Anterior cingulate cortex (tissue), 58 donors: Measurements from ENCODE around the gene NCKAP1.
"Not testable (repeated sequence)": the region's sequence is repeated elsewhere in the genome, so short reads cannot be mapped to it uniquely, and the experiment has no call there.

Experiments used
- DNase-seq, 58 donors: peaks; one replicate each; lab custom pipeline; 2025; lab: John Stamatoyannopoulos, UW

Gene NCKAP1

GRCh38 chr2:182915369-182916326 is 122.6 kb downstream of the NCKAP1 start:
- no peak for DNase-seq

- no peak for DNase-seq
These were observed 123.4 kb downstream of the NCKAP1 start for GRCh38 chr2:182914852-182915251.

GRCh38 chr2:182913064-182913463 is 125.2 kb downstream of the NCKAP1 start:
- DNase-seq, result no peak

- DNase-seq, result no peak
These were observed 125.7 kb downstream of the NCKAP1 start for GRCh38 chr2:182912518-182912915.

GRCh38 chr2:182911813-182912517 is 126.3 kb downstream of the NCKAP1 start:
- DNase-seq, result no peak

- no peak for DNase-seq
These were observed 127.3 kb downstream of the NCKAP1 start for GRCh38 chr2:182910965-182911364.

- no peak for DNase-seq
These were observed 131.0 kb downstream of the NCKAP1 start for GRCh38 chr2:182907081-182907830.

- no peak for DNase-seq
These were observed 131.8 kb downstream of the NCKAP1 start for GRCh38 chr2:182906454-182906853.

- DNase-seq, result no peak
These were observed 133.4 kb downstream of the NCKAP1 start for GRCh38 chr2:182904844-182905243.

GRCh38 chr2:182903566-182903965 is 134.7 kb downstream of the NCKAP1 start:
- no peak for DNase-seq

GRCh38 chr2:182901748-182902147 is 136.5 kb downstream of the NCKAP1 start:
- DNase-seq, result peak in 1 of 58 donors; percentile 7

- no peak for DNase-seq
These were observed 139.5 kb downstream of the NCKAP1 start for GRCh38 chr2:182898718-182899117.

GRCh38 chr2:182897137-182897536 is 141.1 kb downstream of the NCKAP1 start:
- no peak for DNase-seq

- DNase-seq, result no peak
These were observed 142.5 kb downstream of the NCKAP1 start for GRCh38 chr2:182895798-182896197.

GRCh38 chr2:182895169-182895568 is 143.1 kb downstream of the NCKAP1 start:
- no peak for DNase-seq

GRCh38 chr2:182894174-182894573 is 144.1 kb downstream of the NCKAP1 start:
- no peak for DNase-seq

- no peak for DNase-seq
These were observed 144.6 kb downstream of the NCKAP1 start for GRCh38 chr2:182893666-182894065.

- DNase-seq, result not testable (repeated sequence)
These were observed 145.2 kb downstream of the NCKAP1 start for GRCh38 chr2:182893035-182893434.

GRCh38 chr2:182891611-182892010 is 146.6 kb downstream of the NCKAP1 start:
- DNase-seq, result no peak

- DNase-seq, result no peak
These were observed 147.4 kb downstream of the NCKAP1 start for GRCh38 chr2:182890773-182891378.
